BLaER1 treated with 17β-estradiol and CSF1 and Interleukin-3, amounts not matched to agents 10 nM and 100 nM (cell line): ENCODE data around the gene CD27.
"Not testable (repeated sequence)": the region's sequence is repeated elsewhere in the genome, so short reads cannot be mapped to it uniquely, and the experiment has no call there.

Experiments used
- H3K27ac ChIP-seq, 11 experiments: shearing (Covaris generic); formaldehyde crosslinking; 2 replicates each; pipeline ENCODE4 v1.8.1; 2022
- H3K27me3 ChIP-seq, 11 experiments: shearing (Covaris generic); formaldehyde crosslinking; 2 replicates each; pipeline ENCODE4 v1.8.1; 2022
- H3K36me3 ChIP-seq, 11 experiments: shearing (Covaris generic); formaldehyde crosslinking; 2 replicates each; pipeline ENCODE4 v1.8.1; 2022
- H3K4me1 ChIP-seq, 10 experiments: shearing (Covaris generic); formaldehyde crosslinking; 2 replicates each; pipeline ENCODE4 v1.8.1; 2022
- H3K4me2 ChIP-seq, 11 experiments: shearing (Covaris generic); formaldehyde crosslinking; 2 replicates each; pipeline ENCODE4 v1.8.1; 2022
- H3K4me3 ChIP-seq, 10 experiments: shearing (Covaris generic); formaldehyde crosslinking; 2 replicates each; pipeline ENCODE4 v1.8.1; 2022
- H3K9ac ChIP-seq, 11 experiments: shearing (Covaris generic); formaldehyde crosslinking; 2 replicates each; pipeline ENCODE4 v1.8.1; 2022
- H3K9me3 ChIP-seq, 11 experiments: shearing (Covaris generic); formaldehyde crosslinking; replicated peaks in 1 of 11; 2 replicates each; pipeline ENCODE4 v1.8.1; 2022
- H4K20me1 ChIP-seq, 11 experiments: shearing (Covaris generic); formaldehyde crosslinking; 2 replicates each; pipeline ENCODE4 v1.8.1; 2022
- Cebpa-rat ChIP-seq, 11 experiments: shearing (Covaris generic); IDR thresholded peaks; 2 replicates each; pipeline ENCODE4 v1.8.1; 2022

CD27 gene

GRCh38 chr12:6478416-6478815, 33.7 kb downstream of the CD27 start:
- Histone ChIP-seq H3K9me3 (peaks cover 0 to 39% (median 27%) of the 10 kb centered on the region in 11 experiments; a peak in 18 of 22 replicates), H3K4me2 (no peak overlapping the region), H3K4me3 (no peak overlapping the region), H4K20me1 (no peaks in the 10 kb centered on the region), H3K9ac (no peak overlapping the region), H3K27me3 (no peaks in the 10 kb centered on the region), H3K4me1 (peaks cover 0 to 7% (median 0%) of the 10 kb centered on the region in 10 experiments; a peak in 3 of 20 replicates), H3K27ac (no peak overlapping the region), H3K36me3 (no peaks in the 10 kb centered on the region)
- no peak for TF ChIP-seq Cebpa-rat (IDR thresholded peaks at IDR 0.05)

- Histone ChIP-seq H3K9me3 (no peaks in the 10 kb centered on the region), H3K27me3 (no peaks in the 10 kb centered on the region), H3K4me1 (peaks cover 8 to 13% (median 11%) of the 10 kb centered on the region in 10 experiments; a peak in 19 of 20 replicates), H3K9ac (no peak overlapping the region), H3K4me2 (no peak overlapping the region), H4K20me1 (no peaks in the 10 kb centered on the region), H3K36me3 (peaks cover 0 to 22% (median 17%) of the 10 kb centered on the region in 11 experiments; a peak in 18 of 22 replicates), H3K4me3 (no peak overlapping the region), H3K27ac (no peak overlapping the region)
- TF ChIP-seq Cebpa-rat (IDR thresholded peaks at IDR 0.05): no peak
These were observed 43.5 kb downstream of the CD27 start for GRCh38 chr12:6488240-6488639.

- H3K4me3 ChIP-seq: no peak overlapping the region
- H3K9me3 ChIP-seq: no peaks in the 10 kb centered on the region
- H3K9ac ChIP-seq: no peak overlapping the region
- no peak overlapping the region for H3K27ac ChIP-seq
- H3K4me1 ChIP-seq: peaks cover 8 to 14% (median 12%) of the 10 kb centered on the region in 10 experiments; a peak in 19 of 20 replicates
- H3K4me2 ChIP-seq: no peak overlapping the region
- no peak for TF ChIP-seq Cebpa-rat (IDR thresholded peaks at IDR 0.05)
- no peaks in the 10 kb centered on the region for H3K27me3 ChIP-seq
- peaks cover 0 to 22% (median 17%) of the 10 kb centered on the region in 11 experiments; a peak in 18 of 22 replicates for H3K36me3 ChIP-seq
- no peaks in the 10 kb centered on the region for H4K20me1 ChIP-seq
These were observed 44.7 kb downstream of the CD27 start for GRCh38 chr12:6489449-6489848.

- H3K4me1 ChIP-seq: peaks cover 19 to 27% (median 24%) of the 10 kb centered on the region in 10 experiments
- H3K4me3 ChIP-seq, H3K27me3 ChIP-seq, H3K4me2 ChIP-seq, H3K9ac ChIP-seq, H4K20me1 ChIP-seq, H3K27ac ChIP-seq, H3K9me3 ChIP-seq: not testable (repeated sequence)
- peaks cover 0 to 29% (median 20%) of the 10 kb centered on the region in 11 experiments; a peak in 19 of 22 replicates for H3K36me3 ChIP-seq
These were observed 45.9 kb downstream of the CD27 start for GRCh38 chr12:6490673-6491072.

- H3K4me2 ChIP-seq: peak within 1 kb of the TSS; percentile 86 to 98 (median 94)
- H3K4me1 ChIP-seq: peaks cover 37 to 45% (median 42%) of the 10 kb centered on the region in 10 experiments
- no peaks in the 10 kb centered on the region for H3K9me3 ChIP-seq
- peaks cover 0 to 15% (median 0%) of the 10 kb centered on the region in 11 experiments; a peak in 1 of 22 replicates for H4K20me1 ChIP-seq
- H3K27me3 ChIP-seq: no peaks in the 10 kb centered on the region
- TF ChIP-seq Cebpa-rat (IDR thresholded peaks at IDR 0.05): no peak
- H3K9ac ChIP-seq: peak within 1 kb of the TSS; percentile 85 to 98 (median 91)
- H3K27ac ChIP-seq: peak within 1 kb of the TSS; percentile 77 to 99 (median 95)
- peak within 1 kb of the TSS; percentile 66 to 88 (median 74) for H3K4me3 ChIP-seq
- peaks cover 14 to 52% (median 41%) of the 10 kb centered on the region in 11 experiments; a peak in 21 of 22 replicates for H3K36me3 ChIP-seq
These were observed 48.2 kb downstream of the CD27 start, which contains the start of gene MRPL51 for GRCh38 chr12:6492838-6493496. TSS of gene MRPL51 (minus strand) at chr12:6493262. CDS start at chr12:6493136, 126 bp downstream.

- Histone ChIP-seq H4K20me1 (peaks cover 0 to 15% (median 0%) of the 10 kb centered on the region in 11 experiments; a peak in 2 of 22 replicates), H3K27me3 (no peaks in the 10 kb centered on the region), H3K4me1 (peaks cover 37 to 45% (median 42%) of the 10 kb centered on the region in 10 experiments), H3K27ac (peak within 1 kb of the TSS; percentile 77 to 99 (median 95)), H3K9me3 (no peaks in the 10 kb centered on the region), H3K36me3 (peaks cover 21 to 59% (median 48%) of the 10 kb centered on the region in 11 experiments), H3K9ac (peak within 1 kb of the TSS; percentile 85 to 98 (median 91)), H3K4me3 (peak within 1 kb of the TSS; percentile 66 to 88 (median 74)), H3K4me2 (peak within 1 kb of the TSS; percentile 86 to 98 (median 94))
- TF ChIP-seq Cebpa-rat (IDR thresholded peaks at IDR 0.05): 0 out of 22 replicates have a peak, but pooled peaks of 1 of the 11 experiments have one; percentile 43
These were observed 48.9 kb downstream of the CD27 start, which contains the start of gene NCAPD2 for GRCh38 chr12:6493497-6494257. TSS of gene NCAPD2 (plus strand) at chr12:6494102. CDS start at chr12:6495099, 997 bp downstream.

GRCh38 chr12:6494258-6494743, 49.5 kb downstream of the CD27 start:
- no peaks in the 10 kb centered on the region for H3K27me3 ChIP-seq
- peaks cover 0 to 15% (median 0%) of the 10 kb centered on the region in 11 experiments; a peak in 2 of 22 replicates for H4K20me1 ChIP-seq
- H3K9ac ChIP-seq: peak overlapping the region; percentile 51 to 98 (median 91); a peak in 21 of 22 replicates
- peak overlapping the region in 9 of 11 experiments; percentile 91 to 99 (median 95); a peak in 18 of 22 replicates for H3K27ac ChIP-seq
- TF ChIP-seq Cebpa-rat (IDR thresholded peaks at IDR 0.05): no peak; a peak in 1 of 22 replicates
- peak overlapping the region; percentile 86 to 98 (median 94) for H3K4me2 ChIP-seq
- peaks cover 28 to 66% (median 54%) of the 10 kb centered on the region in 11 experiments for H3K36me3 ChIP-seq
- H3K9me3 ChIP-seq: no peaks in the 10 kb centered on the region
- H3K4me1 ChIP-seq: peaks cover 37 to 45% (median 42%) of the 10 kb centered on the region in 10 experiments
- peak overlapping the region; percentile 66 to 88 (median 74) for H3K4me3 ChIP-seq

GRCh38 chr12:6494968-6495367, 50.2 kb downstream of the CD27 start:
- Histone ChIP-seq H3K36me3 (peaks cover 34 to 72% (median 61%) of the 10 kb centered on the region in 11 experiments), H4K20me1 (peaks cover 0 to 21% (median 0%) of the 10 kb centered on the region in 11 experiments; a peak in 2 of 22 replicates), H3K27ac (peak overlapping the region in 9 of 11 experiments; percentile 91 to 99 (median 95); a peak in 17 of 22 replicates), H3K4me2 (peak overlapping the region; percentile 86 to 98 (median 94)), H3K27me3 (no peaks in the 10 kb centered on the region), H3K4me3 (peak overlapping the region; percentile 66 to 88 (median 74)), H3K9ac (peak overlapping the region in 10 of 11 experiments; percentile 52 to 98 (median 91); a peak in 19 of 22 replicates), H3K4me1 (peaks cover 37 to 45% (median 42%) of the 10 kb centered on the region in 10 experiments), H3K9me3 (no peaks in the 10 kb centered on the region)
- peak in 1 of 11 experiments; percentile 33; a peak in 1 of 22 replicates for TF ChIP-seq Cebpa-rat (IDR thresholded peaks at IDR 0.05)

GRCh38 chr12:6497291-6497690, 52.5 kb downstream of the CD27 start:
- not testable (repeated sequence) for H3K4me3 ChIP-seq, H3K27me3 ChIP-seq, H3K9me3 ChIP-seq, H3K9ac ChIP-seq, H3K27ac ChIP-seq
- Histone ChIP-seq H4K20me1 (peaks cover 0 to 27% (median 0%) of the 10 kb centered on the region in 11 experiments; a peak in 5 of 22 replicates), H3K4me1 (peaks cover 32 to 39% (median 36%) of the 10 kb centered on the region in 10 experiments), H3K4me2 (peak overlapping the region in 8 of 11 experiments; percentile 87 to 98 (median 94); a peak in 12 of 22 replicates), H3K36me3 (peaks cover 42 to 75% (median 68%) of the 10 kb centered on the region in 11 experiments)
